GM19455 (cell line): ENCODE results near the gene ILF2.

Source experiments
- ATAC-seq: cut with Tn5 transposase; IDR thresholded peaks from one replicate; pipeline ENCODE4 v1.9.1; 2021; ENCODE audit not compliant: unreplicated experiment

ILF2 gene

DNA sequence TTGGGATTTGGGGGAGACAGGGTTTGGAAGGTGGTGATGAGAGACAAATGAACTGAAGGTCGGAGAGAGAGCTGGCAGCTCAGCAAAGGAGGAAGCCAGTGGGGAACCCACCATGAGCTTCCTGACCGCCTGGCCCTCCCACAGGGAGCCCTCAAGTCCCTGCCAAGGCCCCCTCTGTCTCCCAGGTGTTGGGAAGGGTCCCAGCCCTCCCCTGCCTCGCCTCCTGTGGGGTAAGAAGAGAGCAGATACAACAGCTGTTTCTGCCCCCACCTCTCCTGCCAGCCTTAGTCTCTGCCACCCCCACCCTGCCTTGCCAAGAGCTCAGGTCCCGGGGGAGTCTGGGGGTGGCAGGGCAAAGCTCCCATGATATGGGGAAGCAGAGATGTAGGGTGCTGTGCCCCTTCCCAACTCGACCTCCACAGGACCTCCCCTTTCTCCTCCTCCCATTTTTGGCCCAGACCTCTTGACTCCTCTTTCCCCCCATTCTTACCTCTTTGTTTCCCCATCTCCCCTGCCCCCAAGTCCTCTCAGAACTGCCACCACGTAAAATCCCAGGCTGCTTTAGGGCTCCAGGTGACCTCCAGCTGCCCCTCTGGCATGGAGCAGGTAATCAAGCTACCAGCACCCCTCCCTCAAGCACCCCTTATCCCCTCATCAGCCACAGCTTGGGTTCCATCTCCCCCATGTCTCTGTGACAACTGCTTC, 42.0 kb downstream of the ILF2 start:
- no peak for ATAC-seq

DNA sequence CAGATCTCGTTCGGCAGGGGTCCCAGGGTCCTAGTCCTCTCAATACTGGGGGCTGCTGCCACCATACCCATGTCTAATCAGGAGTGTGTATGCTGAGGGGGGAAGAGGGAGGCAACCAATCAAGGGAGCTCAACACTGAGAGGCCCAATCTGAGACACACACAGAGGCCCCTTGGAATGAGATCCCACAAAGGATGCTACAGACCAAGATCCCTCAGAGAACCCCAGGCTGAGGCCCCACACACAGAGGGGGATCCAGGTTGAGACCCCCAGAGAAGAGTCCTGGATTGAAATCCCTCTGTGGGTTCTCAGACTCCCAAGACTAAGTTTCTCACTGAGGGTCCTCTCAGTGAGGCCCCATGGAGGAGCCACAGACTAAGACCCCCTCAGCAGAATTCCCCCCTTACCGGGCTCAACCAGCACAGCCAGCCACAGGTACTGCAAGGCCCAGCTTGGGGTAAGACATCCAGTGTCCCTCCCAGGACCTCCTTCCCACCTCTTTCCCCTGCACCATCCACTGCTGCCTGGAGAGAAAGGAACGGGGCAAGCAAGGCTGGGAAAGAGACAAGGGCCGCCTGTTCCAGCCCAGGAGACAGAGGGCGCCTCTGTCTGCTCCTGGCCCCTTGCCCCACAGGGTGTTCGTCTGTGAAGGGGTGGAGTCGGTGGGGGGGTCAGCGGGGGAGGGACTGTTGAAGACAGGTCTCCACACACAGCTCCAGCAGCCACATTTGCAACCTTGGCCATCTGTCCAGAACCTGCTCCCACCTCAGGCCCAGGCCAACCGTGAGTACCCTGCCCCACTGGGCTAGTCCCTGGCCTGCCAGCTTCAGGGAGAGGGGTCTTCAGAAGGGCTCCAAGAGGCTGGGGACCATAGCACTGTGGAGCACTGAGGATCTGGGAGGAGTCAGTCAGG, 42.8 kb downstream of the ILF2 start, which contains the start of gene S100A1:
S100A1 (plus strand) TSS at position 720 of the 912 bp plus-strand sequence. CDS start 2,088 bp downstream, outside the sequence.
- no peak for ATAC-seq

DNA sequence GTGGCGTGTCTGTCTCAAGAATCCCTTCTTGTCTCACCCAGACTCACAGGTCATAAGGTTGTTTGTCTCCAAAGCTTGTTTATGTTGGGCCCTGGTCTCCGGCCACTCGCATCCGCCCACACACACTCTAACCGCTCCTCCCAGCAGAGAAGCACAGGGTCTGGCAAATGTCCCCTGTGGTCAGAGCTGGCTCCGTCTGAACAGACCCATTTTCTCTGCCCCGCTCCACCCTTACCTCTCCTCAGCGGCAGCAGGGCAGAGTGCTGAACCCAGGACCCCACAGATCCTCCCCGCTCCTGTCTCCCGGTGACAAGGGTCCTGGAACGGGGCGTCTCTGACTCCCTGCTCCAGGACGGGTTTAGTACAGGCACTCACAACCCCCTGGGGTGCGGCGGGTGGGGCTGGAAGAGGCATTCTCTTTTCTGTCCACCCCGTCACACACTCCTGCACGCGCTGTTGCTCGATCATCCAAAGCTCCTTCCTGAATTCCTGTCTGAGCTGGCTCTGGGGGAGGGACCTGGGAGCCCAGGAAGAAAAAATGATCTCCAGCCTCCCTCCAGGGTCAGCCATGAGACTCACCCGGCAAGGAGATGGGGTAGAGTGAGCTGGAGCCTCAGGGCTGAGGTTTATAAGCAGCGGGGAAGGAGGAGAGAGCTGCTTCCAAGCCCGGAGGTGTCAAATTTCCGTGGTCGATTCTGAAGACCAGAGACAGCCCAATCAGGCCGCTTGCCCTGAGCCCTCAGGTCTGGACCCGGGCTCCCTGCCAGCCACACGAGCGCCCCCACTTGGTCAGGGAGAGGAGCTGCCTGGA, 43.7 kb downstream of the ILF2 start, which contains the start of gene S100A13:
S100A13 (minus strand) TSS at position 602 of the 811 bp plus-strand sequence. CDS start 1,033 bp downstream, outside the sequence.
- ATAC-seq = no peak

DNA sequence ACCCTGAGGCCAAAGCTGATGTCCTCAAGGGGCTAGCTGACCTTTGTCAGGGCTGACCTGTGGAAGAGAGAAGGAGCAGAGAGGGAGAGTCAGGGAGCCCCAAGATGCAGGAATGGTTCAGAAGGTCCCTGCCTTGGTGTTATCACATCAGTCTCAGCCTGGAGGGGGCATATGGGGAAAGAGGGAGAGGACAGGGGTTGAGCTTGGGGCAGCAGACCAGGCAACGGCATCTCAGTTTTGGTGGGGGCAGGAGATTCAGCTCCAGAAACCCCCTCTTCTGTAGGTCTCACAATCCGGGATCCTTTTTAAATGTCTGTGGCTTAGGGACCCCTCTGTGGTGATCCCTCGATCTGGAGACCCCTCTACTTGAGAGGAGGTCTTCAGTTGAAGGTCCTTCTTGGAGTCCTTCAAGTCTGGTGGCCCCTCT, 44.3 kb downstream of the ILF2 start:
- ATAC-seq = no peak

- ATAC-seq = no peak
These were observed 45.7 kb downstream of the ILF2 start for GRCh38 chr1:153624965-153625611.

GRCh38 chr1:153623101-153623500, 47.7 kb downstream of the ILF2 start:
- no peak for ATAC-seq

- ATAC-seq = no peak
These were observed 51.6 kb downstream of the ILF2 start for GRCh38 chr1:153619171-153619570.

- no peak for ATAC-seq
These were observed 53.1 kb downstream of the ILF2 start for GRCh38 chr1:153617663-153618062.

GRCh38 chr1:153616917-153617311, 53.9 kb downstream of the ILF2 start:
- no peak for ATAC-seq

- ATAC-seq = no peak
These were observed 54.5 kb downstream of the ILF2 start, which contains the start of gene S100A14 for GRCh38 chr1:153616144-153616916. Gene S100A14, minus strand, starts transcription at chr1:153616325. Its CDS starts 467 bp downstream, at chr1:153615858.

DNA sequence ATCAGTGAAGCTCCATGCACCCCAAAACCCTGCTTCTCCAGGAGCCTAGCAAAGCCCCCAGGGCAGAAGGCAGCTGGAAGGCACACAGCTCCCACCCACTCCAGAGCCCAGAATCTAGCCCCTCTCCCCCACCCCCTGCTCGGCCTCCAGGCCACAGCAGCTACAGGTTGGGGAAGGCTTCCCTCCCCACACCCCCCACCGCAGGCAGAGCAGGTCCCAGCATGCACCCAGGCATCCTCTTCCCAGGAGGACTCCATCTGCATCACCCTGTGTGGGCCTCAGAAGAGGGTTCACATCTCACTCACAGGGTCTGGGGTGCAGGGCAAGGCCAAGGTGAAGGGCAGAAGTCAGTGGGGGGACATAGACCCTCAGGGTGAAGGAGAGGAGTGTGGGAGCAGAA, 55.4 kb downstream of the ILF2 start:
- ATAC-seq = no peak

GRCh38 chr1:153614906-153615305, 55.9 kb downstream of the ILF2 start:
- no peak for ATAC-seq

DNA sequence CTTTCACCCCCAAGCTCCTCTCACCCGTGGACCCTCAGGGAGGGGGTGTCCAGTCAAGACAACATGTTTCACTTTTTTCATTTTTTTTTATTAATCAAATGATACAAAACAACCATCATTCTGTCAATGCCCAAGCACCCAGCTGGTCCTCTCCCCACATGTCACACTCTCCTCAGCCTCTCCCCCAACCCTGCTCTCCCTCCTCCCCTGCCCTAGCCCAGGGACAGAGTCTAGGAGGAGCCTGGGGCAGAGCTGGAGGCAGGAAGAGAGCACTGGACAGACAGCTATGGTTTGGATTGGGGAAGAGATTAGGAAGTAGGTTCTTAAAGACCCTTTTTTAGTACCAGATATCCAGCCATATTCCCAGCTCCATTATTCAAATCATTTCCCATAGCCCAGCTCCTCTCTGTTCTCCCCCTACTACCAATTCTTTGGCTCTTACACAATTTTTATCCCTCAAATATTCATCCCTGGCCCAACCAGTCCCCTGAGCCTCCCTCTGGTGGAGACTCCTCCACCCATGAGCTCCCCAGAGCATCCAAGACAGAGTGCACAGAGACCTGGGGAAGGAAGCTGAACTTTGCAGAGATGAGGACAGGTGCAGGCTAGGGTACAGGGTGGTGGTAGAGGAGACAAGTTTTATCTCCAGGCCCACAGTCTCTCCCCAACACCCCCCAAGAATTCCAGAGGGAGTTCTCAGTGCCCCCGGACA, 56.4 kb downstream of the ILF2 start:
- no peak for ATAC-seq

- no peak for ATAC-seq
These were observed 57.4 kb downstream of the ILF2 start for GRCh38 chr1:153613406-153613805.

DNA sequence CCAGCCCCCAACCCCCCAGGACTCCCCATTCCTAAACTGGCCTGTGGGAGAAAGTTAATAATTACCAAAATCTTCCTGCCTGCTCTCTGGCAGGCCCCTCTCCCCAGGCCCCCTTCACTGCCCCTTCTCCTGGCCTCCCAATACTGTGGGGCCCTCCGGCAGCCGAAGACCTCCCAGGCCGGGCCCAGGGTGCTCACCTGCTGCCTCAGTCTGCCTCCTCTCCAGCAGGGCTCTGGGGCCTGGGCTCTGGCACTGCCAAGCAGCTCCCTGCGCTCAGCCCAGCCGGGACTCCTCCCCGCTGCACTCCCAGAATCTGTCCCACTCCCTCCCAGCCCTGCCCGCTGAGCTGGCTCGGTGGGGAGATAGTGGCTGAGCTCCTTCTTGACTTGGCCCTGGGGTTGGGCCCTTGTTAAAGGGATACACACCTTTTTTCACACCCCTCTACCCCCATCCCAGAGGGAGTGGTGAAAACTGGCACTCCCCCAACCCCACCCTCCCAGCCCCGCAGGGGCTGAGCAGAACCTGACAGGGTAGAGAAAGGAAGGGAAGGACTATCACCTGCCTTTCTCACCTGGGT, 58.0 kb downstream of the ILF2 start, which contains the start of gene S100A16:
S100A16 (minus strand) TSS at position 383 of the 577 bp plus-strand sequence. CDS start 4,986 bp downstream, outside the sequence.
- no peak for ATAC-seq

GRCh38 chr1:153612111-153612754, 58.6 kb downstream of the ILF2 start:
- ATAC-seq = no peak
